ENCODE results near the gene GHITM. TPM values are rescaled to one million over a fixed set of nuclear protein-coding genes. Genes with fewer than 3 reads are reported as not detected.

Gene GHITM
- polyA plus RNA-seq, 3 donors: 91.4 to 363 (median 312) TPM

DNA sequence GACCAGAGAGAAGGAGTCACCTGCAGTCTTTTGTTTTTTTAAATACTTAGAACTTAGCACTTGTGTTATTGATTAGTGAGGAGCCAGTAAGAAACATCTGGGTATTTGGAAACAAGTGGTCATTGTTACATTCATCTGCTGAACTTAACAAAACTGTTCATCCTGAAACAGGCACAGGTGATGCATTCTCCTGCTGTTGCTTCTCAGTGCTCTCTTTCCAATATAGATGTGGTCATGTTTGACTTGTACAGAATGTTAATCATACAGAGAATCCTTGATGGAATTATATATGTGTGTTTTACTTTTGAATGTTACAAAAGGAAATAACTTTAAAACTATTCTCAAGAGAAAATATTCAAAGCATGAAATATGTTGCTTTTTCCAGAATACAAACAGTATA is 13.5 kb downstream of the GHITM start:
- H3K4me1 ChIP-seq (ENCODE audit: control insufficient read depth in 1 of 2, insufficient read depth in 2 of 2, low read length in 2 of 2): peaks cover 7 to 9% of the 10 kb centered on the region in 2 donors
- TF ChIP-seq, protein P1, sequence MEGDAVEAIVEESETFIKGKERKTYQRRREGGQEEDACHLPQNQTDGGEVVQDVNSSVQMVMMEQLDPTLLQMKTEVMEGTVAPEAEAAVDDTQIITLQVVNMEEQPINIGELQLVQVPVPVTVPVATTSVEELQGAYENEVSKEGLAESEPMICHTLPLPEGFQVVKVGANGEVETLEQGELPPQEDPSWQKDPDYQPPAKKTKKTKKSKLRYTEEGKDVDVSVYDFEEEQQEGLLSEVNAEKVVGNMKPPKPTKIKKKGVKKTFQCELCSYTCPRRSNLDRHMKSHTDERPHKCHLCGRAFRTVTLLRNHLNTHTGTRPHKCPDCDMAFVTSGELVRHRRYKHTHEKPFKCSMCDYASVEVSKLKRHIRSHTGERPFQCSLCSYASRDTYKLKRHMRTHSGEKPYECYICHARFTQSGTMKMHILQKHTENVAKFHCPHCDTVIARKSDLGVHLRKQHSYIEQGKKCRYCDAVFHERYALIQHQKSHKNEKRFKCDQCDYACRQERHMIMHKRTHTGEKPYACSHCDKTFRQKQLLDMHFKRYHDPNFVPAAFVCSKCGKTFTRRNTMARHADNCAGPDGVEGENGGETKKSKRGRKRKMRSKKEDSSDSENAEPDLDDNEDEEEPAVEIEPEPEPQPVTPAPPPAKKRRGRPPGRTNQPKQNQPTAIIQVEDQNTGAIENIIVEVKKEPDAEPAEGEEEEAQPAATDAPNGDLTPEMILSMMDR (IDR thresholded peaks at IDR 0.05): no peak
- intact Hi-C loops (cut with micrococcal nuclease): loop anchor here in 1 of 2 donors (5.0 kb wide), 1 partner anchor 45 kb away; no protein-coding TSS in a partner anchor

DNA sequence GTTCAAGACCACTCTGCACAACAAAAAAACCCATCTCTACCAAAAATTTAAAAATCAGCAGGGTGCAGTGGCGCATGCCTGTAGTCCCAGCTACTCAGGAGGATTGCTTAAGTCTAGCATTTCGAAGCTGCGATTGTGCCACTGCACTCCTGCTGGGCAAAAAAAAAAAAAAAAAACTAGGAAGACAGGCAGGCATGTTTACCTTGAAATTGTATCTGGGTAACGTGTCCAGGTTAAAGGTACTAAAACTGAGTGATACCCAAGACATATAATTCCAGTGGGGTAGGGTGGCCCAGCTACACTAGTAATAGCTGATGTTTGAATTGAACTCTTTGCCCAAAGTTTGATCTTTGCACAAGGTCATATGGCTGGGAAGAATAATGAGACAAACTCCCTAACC is 16.2 kb downstream of the GHITM start:
- Mint-ChIP-seq H3K4me1 (peaks cover 25% of the 10 kb centered on the region), H3K4me3 (no peak overlapping the region), H3K27ac (peak overlapping the region in 4 of 7 donors; percentile 32 to 58 (median 40)), H3K9me3 (peaks cover 0 to 1% (median 0%) of the 10 kb centered on the region in 7 donors), H3K36me3 (peaks cover 50 to 56% of the 10 kb centered on the region in 2 donors), H3K27me3 (ENCODE audit: low read depth in 3 of 3) (peaks cover 7 to 12% (median 10%) of the 10 kb centered on the region in 3 donors)
- no peak overlapping the region for H2AFZ ChIP-seq (ENCODE audit: insufficient read depth, low read depth, low read length, poor library complexity, severe bottlenecking)
- intact Hi-C loops (cut with micrococcal nuclease): no loop called here
- no peaks in the 10 kb centered on the region for H4K20me1 ChIP-seq (ENCODE audit: insufficient read depth, low read length)
- 100% methylated on average over 3 of the region's 4 CpGs for WGBS (ENCODE audit: insufficient coverage)
- DNase-seq: no peak
- peaks cover 7% of the 10 kb centered on the region in 2 donors for H3K27me3 ChIP-seq (ENCODE audit: control insufficient read depth in 2 of 2, insufficient read depth in 2 of 2, low read length in 2 of 2)
- H3K4me2 ChIP-seq (replicated peaks; ENCODE audit: extremely low read depth, low read length, poor library complexity, severe bottlenecking): no peak overlapping the region
- TF ChIP-seq, protein P1 (IDR thresholded peaks at IDR 0.05): no peak
- H3K4me1 ChIP-seq (ENCODE audit: control insufficient read depth in 1 of 2, insufficient read depth in 2 of 2, low read length in 2 of 2): peaks cover 7 to 18% of the 10 kb centered on the region in 2 donors
- H3K4me3 ChIP-seq (replicated peaks in 1 of 3; ENCODE audit: low read depth in 2 of 3, low read length in 3 of 3): no peak overlapping the region
- H3K27ac ChIP-seq (ENCODE audit: low read depth in 1 of 2, low read length in 2 of 2): no peak overlapping the region
- no peak overlapping the region for H3K9ac ChIP-seq (ENCODE audit: insufficient read depth, low read length, poor library complexity, severe bottlenecking)
- no peaks in the 10 kb centered on the region for H3K9me3 ChIP-seq (replicated peaks in 1 of 2; ENCODE audit: control insufficient read depth in 1 of 2, insufficient read depth in 1 of 2, low read length in 2 of 2)
- peaks cover 46 to 54% of the 10 kb centered on the region in 2 donors for H3K36me3 ChIP-seq (replicated peaks in 1 of 2; ENCODE audit: control insufficient read depth in 1 of 2, insufficient read depth in 2 of 2, low read length in 2 of 2)
- H3K79me2 ChIP-seq (ENCODE audit: insufficient read depth, low read length): no peaks in the 10 kb centered on the region

More for the DNA sequence above, 13.5 kb downstream of the GHITM start:
- H3K4me1 Mint-ChIP-seq: peaks cover 11% of the 10 kb centered on the region
- Histone ChIP-seq H3K27me3 (ENCODE audit: control insufficient read depth in 2 of 2, insufficient read depth in 2 of 2, low read length in 2 of 2) (no peaks in the 10 kb centered on the region), H3K36me3 (replicated peaks in 1 of 2; ENCODE audit: control insufficient read depth in 1 of 2, insufficient read depth in 2 of 2, low read length in 2 of 2) (peaks cover 68 to 77% of the 10 kb centered on the region in 2 donors), H3K27ac (ENCODE audit: low read depth in 1 of 2, low read length in 2 of 2) (no peak overlapping the region), H3K4me3 (replicated peaks in 1 of 3; ENCODE audit: low read depth in 2 of 3, low read length in 3 of 3) (no peak overlapping the region), H3K4me2 (replicated peaks; ENCODE audit: extremely low read depth, low read length, poor library complexity, severe bottlenecking) (no peak overlapping the region), H3K79me2 (ENCODE audit: insufficient read depth, low read length) (no peaks in the 10 kb centered on the region), H4K20me1 (ENCODE audit: insufficient read depth, low read length) (peaks cover 8% of the 10 kb centered on the region), H3K9me3 (replicated peaks in 1 of 2; ENCODE audit: control insufficient read depth in 1 of 2, insufficient read depth in 1 of 2, low read length in 2 of 2) (no peaks in the 10 kb centered on the region), H2AFZ (ENCODE audit: insufficient read depth, low read depth, low read length, poor library complexity, severe bottlenecking) (no peak overlapping the region), H3K9ac (ENCODE audit: insufficient read depth, low read length, poor library complexity, severe bottlenecking) (no peak overlapping the region)
- H3K9me3 Mint-ChIP-seq: peaks cover 0 to under 1% (median 0%) of the 10 kb centered on the region in 7 donors
- H3K27me3 Mint-ChIP-seq (ENCODE audit: low read depth in 3 of 3): peaks cover 0 to 3% (median 0%) of the 10 kb centered on the region in 3 donors
- H3K36me3 Mint-ChIP-seq: peaks cover 67 to 73% of the 10 kb centered on the region in 2 donors
- no peak overlapping the region for H3K27ac Mint-ChIP-seq
- DNase-seq: no peak
- no peak overlapping the region for H3K4me3 Mint-ChIP-seq
